Measurements from ENCODE around the gene SEPTIN6. TPM values are rescaled to one million over a fixed set of nuclear protein-coding genes. Genes with fewer than 3 reads are reported as not detected.

SEPTIN6 gene
- polyA plus RNA-seq, 10 donors, result 22.7 to 42.2 (median 29.1) TPM

DNA sequence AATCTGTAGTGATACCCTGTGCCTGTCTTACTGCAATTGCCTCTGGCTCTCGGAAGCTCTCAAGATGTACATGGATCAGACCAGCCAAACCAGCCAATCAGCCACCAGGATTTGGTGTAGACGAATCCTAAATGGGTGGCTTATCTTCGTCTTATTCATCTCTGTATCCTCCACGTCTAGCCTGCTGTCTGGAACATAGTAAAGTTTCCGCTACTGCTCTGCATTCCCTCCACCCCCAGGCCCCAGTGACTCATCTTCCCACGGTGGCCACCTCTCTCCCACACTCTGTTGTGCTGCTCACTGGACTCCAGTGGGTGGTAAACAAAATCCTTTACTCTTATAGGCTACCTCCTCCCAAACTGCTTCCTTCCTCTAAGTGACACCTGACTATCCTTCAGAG lies 37.8 kb downstream of the SEPTIN6 start:
- peak in 1 of 3 donors; percentile 43 for DNase-seq

DNA sequence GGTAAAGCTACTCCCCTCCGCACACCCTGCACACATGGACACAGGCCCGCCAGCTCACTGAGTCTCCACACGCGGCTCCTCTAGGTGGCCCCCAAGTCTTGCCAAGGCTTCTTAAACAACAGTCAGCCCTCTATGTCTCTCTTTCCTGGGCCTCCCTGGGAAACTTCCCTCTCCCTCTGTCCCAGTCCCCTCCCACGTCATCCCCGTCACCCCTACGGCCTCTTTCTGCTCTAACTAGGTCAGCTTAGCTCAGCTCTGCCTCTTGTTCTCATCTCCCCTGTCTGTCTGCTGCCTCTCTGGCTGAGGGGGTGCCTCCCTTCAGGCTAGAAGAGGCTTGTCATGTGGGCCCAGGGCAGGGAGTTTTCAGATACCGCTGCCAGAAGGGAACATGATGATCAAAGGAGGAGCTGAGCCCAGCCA lies 38.8 kb downstream of the SEPTIN6 start:
- peak; percentile 44 to 89 (median 68) for DNase-seq

DNA sequence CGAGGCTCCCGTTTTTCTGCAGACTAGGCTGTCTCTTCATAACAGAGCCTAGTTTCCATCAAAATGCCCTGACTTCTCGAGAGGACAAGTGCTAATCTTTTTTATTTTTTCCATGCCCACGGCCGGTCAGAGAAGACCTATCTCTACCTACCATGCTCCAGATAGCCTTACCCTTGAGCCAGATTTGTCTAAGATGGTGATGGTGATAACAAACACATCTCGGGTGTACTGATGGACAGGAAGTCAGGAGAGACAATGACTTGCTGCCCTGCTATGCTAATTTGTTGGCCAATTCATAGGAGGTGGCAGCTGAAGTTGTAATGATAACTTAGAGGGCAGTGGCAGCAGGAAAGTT lies 44.6 kb downstream of the SEPTIN6 start:
- DNase-seq, result no peak

DNA sequence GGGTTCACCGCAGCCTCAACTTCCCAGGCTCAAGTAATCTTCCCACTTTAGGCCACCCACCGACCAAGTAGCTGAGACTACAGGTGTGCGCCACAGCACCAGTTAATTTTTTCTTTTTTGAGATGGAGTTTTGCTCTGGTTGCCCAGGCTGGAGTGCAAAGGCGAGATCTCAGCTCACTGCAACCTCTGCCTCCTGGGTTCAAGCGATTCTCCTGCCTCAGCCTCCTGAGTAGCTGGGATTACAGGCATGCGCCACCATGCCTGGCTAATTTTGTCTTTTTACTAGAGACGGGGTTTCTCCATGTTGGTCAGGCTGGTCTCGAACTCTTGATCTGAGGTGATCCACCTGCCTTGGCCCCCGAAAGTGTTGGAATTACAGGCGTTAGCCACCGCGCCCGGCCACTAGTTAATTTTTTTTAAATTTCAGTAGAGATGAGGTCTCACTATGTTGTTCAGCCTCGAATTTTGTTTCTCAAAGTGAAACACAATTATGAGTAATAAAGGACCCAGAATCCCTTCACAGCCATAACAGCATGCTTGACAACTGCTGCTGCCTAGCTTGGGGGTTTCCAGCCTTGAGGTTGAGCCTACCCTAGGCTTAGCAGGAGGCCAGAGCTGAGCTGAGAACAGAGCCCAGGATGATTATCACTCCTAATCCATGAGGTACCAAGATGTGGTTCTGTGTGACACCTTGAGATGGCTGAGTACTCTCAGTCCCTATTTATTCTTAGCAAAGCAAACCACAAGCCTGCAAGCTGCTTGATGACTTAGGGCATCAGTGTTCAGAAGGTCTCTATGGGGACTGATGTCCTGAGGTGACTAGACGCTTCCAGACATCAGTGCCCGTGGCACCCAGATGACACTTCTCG lies 45.2 kb downstream of the SEPTIN6 start:
- no peak for DNase-seq

DNA sequence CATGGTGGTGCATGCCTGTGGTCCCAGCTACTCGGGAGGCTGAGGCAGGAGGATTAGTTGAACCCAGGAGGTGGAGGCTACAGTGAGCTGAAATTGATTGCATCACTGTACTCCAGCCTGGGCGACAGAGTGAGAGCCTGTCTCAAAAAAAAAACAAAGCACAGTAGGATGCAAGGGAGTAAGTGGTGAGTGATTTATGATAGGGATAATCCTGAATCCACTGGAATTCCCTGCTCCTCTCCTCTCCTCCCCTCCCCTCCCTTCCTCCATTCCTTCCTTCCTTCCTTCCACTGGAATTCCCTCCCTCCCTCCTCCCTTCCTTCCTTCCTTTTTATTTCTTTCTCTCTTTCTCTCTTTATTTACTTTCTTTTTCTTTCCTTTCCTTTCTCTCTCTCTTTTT lies 45.9 kb downstream of the SEPTIN6 start:
- DNase-seq, result no peak

DNA sequence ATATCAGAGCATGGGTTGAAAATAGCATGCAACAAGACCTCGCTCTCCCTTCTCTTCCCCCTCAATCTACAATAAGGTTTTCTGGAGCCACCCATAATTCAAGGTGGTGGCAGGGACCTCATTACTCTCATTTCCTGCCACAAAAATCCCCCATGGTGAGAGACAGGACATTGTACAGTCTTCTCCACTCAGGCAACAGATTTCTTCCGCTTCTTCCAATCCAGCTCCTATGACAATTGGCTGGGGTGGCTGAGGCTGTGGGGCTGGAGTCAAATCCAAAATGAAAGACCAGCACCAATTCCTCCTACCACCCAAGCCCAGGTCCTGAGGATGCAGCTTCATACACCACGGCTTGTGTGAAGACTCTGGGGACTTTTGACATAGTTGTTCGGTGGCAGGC lies 46.5 kb downstream of the SEPTIN6 start:
- DNase-seq, result no peak

DNA sequence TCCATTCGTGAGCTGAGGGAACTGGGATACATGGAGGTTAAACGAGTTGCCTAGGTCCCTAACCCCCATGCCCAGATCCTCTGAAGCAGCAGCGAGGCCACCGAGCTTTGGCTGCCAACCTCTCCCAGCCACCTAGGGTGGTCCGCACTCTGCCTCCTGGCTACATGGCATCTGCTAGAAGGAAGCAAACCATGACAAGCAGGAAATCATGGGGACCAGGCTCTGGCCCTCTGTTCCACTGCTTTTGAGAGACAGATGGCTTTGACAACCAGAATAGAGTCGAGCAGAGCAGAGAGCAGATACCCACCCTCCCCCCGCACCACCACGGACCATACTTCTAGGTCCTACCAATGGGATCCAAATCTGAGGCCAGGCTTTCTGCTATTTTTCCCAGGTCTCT lies 49.3 kb downstream of the SEPTIN6 start:
- no peak for DNase-seq

Other genes starting within 250 kb of the SEPTIN6 start
- 100 to 1,000 TPM; 138 to 180 (median 165) TPM for gene SLC25A5, start 224.7 kb downstream of the SEPTIN6 start, polyA plus RNA-seq (ENCODE audit: insufficient read length in 10 of 10)
- 10 to 100 TPM; 13.7 to 19.0 (median 16.1) TPM for gene STEEP1, start 127.8 kb downstream of the SEPTIN6 start, polyA plus RNA-seq (ENCODE audit: insufficient read length in 10 of 10)
- gene UBE2A, start 118.6 kb downstream of the SEPTIN6 start, polyA plus RNA-seq (ENCODE audit: insufficient read length in 10 of 10), result 10 to 100 TPM; 52.4 to 71.1 (median 63.9) TPM
- 10 to 100 TPM in 1 of 10 donors, 1 to 10 TPM in 9; 6.2 to 10.0 (median 7.5) TPM for gene NKRF, start 86.7 kb downstream of the SEPTIN6 start, polyA plus RNA-seq (ENCODE audit: insufficient read length in 10 of 10)
- under 1 TPM; 0.16 to 0.75 (median 0.43) TPM for gene SOWAHD, start 65.4 kb upstream of the SEPTIN6 start, polyA plus RNA-seq (ENCODE audit: insufficient read length in 10 of 10)
- gene RPL39, start 98.5 kb upstream of the SEPTIN6 start, polyA plus RNA-seq (ENCODE audit: insufficient read length in 10 of 10), result 1,000 to 10,000 TPM; 2,941 to 3,876 (median 3,260) TPM
- 10 to 100 TPM in 9 of 10 donors, 1 to 10 TPM in 1; 9.2 to 14.7 (median 12.4) TPM for gene UPF3B, start 159.8 kb upstream of the SEPTIN6 start, polyA plus RNA-seq (ENCODE audit: insufficient read length in 10 of 10)
- 10 to 100 TPM in 2 of 10 donors, 1 to 10 TPM in 8; 7.9 to 11.3 (median 8.9) TPM for gene RNF113A, start 178.6 kb upstream of the SEPTIN6 start, polyA plus RNA-seq (ENCODE audit: insufficient read length in 10 of 10)
- gene NDUFA1, start 178.7 kb upstream of the SEPTIN6 start, polyA plus RNA-seq (ENCODE audit: insufficient read length in 10 of 10), result 100 to 1,000 TPM in 6 of 10 donors, 10 to 100 TPM in 4; 81.4 to 126 (median 101) TPM
- gene AKAP14, start 202.7 kb upstream of the SEPTIN6 start, polyA plus RNA-seq (ENCODE audit: insufficient read length in 10 of 10), result not detected